GM19328 (cell line): ENCODE measurements around the gene ARFGAP1.

Experiments used
- ATAC-seq: cut with Tn5 transposase; IDR thresholded peaks from one replicate; pipeline ENCODE4 v1.9.1; 2021; ENCODE audit warnings: mild to moderate bottlenecking, moderate library complexity; ENCODE audit not compliant: unreplicated experiment

Gene ARFGAP1

DNA sequence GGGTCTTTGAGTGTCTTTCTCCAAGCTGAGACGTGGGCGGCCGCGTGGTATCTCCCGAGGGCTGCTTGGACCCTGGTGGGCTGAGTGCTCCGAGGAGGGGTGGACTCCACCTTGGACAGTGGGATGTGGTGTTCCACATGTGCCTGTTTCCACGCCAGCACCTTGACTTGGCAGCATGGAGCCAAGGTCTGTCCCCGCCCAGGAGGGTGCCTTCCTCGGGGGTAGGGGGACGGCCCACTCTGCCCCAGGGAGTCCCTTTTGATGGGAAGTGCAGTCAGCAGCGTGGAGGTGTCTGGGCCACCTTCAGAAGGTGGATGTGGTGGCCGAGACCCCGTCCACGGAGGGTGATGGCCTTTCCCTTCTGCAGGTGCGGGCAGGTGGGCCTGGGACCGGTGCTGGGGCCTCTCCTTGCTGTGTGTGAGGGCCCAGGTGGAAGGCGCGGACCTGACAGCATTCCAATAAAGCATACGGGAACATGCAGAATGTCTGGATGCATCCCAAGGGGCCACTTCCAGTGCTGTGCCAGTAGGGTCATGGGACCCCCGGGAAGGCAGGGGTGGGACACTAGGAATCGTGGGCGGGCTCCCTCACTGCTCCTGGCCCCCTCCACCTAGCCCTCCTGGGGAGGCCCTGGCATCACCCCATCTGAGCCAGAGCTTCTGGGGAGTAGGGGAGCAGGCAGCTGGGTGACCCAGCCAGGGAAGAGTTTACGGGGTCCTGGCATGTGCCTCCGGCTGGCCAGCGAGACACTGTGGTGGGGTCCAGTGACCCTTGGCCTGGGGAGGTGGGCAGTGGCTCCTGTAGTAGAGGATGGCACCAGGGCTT is 16.9 kb downstream of the ARFGAP1 start:
- no peak for ATAC-seq

DNA sequence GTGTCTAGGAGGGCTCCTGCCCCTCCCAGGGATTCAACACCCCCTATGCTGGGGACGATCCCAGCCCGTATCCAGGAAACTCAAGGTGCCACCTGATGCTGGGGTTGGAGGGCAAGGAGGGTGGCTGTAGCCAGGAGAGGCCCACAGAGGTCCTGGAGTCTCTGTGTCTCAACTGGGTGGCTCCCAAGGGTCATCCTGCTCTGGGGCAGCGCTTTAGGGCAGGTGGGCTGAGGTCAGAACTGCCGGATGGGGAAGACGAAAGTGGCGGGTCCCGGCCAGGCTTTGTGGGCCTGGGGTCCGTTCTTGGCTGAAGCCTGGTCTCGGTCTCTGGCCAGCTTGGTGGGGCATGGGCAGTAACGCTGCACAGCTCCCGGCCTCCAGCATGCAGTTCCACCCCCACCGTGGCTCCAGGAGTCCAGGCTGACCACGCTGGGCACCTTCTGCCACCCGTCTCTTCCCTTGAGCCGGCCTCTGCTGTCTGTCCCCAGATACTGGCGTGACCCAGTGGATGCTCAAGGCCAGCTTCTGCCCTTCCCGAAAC is 17.6 kb downstream of the ARFGAP1 start:
- no peak for ATAC-seq

DNA sequence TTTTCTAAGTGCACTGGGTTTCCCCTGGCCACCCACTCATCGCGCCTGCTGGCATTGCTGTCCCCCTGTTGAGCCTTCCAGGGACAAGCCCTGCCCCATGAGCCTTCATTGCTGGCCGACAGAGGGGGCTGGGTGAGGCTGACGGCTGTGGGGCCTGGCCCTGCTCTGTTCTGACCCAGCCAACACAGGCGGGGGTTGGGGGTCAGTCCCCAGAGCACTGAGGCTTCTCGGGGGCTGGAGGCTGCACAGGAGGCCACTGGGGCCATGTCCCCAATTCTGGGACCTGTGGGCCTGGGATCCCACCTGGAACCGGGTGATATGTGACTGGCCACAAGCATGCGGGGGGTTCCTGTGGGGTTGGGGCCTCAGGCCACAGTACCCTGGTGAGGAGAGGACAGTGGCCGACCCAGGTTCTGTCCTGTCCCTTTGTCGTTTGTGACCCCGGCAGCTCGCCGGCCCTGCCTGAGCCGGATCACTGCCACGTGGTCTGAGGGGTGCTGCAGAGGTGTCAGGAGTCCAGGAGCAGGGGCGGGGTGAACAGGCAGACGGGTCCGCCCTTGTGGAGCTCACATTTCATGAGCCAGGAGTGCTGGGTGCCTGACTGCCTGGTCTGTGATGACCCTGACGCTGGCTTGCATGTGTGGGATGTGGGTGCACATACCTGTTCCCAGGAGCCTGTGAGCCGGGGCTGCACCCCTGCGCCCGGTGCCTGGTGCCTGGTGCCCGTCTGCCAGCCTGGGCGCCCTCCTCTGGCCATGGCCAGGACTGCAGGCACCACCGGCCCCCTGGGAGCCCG is 18.3 kb downstream of the ARFGAP1 start:
- ATAC-seq, result no peak

DNA sequence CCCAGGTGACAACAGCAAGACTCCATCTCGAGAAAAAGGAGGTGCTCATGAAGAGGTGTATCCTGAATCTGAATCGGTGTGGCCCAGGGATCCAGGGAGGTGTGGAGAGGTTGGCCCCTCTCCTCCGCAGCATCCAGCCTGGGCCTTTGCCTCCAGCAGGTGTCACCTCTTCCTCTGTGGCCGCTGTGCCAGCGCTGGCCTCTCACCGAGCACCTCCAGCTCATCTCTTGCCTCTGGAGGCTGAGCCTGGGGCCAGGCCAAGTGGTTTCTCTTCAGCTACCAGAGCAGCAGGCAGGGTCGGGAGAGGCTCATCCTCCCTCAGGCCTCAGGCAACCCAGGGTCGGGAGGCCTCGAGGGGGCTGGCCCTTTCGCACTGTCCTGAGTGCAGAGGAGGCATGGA is 19.2 kb downstream of the ARFGAP1 start:
- no peak for ATAC-seq

DNA sequence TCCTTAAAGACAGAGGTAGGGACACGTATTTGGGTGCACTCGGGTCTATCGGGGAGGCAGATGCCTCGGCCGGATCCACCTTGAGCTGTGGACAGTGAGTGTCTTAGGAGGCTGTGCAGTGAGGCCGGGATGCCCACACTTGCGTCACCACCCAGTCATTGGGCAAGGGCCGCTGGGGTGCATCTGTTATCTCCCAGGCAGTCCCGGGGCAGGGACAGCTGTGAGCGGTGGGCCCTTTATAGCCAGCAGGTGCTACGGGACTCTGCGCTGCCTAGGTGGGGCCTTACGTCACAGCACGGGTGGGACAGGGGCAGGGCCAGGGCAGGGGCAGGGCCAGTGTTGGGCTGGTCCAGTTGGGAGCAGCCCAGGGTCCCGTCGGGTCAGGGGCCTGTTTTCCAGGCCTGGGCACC is 19.7 kb downstream of the ARFGAP1 start:
- no peak for ATAC-seq

DNA sequence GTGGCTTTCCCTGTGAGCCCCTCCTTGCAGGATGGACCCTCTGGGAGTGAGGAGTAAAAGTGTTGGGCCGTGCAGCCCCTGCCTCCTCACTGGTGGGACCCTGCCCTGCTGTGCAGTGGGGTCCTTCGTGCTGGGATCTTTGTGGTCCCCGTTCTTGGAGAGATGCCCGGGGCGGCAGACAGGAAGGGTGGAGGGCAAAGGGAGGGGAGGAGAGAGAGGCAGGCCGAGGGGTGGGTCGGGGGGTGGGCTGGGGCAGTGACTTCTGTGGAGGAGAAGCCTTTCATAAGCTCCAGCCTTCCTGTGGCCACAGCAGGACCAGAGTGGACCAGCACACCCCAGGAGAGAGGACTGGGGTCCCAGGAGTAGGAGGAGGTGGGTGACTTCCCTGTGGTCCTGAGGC is 20.3 kb downstream of the ARFGAP1 start, which contains the start of gene COL20A1:
TSS of gene COL20A1 (plus strand) at position 283 of the 400 bp plus-strand sequence. CDS start 1,922 bp downstream, outside the sequence.
- no peak for ATAC-seq

DNA sequence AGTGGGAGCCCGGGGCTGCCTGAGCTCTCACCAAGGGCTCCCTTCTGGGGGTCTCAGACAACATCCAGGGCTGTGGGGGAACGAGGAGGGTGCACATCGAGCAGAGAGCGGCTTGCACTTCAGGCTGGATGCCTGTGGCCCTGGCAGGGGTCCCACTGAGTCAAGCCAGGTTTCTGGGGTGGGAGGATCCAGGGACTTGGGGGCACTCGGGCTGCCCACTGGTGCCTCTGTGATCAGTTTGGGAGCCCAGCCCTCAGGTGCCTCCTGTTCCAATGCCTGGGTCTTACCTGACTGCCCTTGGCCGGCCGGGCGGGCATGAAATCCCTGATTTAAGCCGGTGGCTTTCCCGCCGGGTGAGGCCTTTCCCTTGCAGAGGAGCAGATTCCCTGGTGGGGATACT is 20.8 kb downstream of the ARFGAP1 start:
- no peak for ATAC-seq

DNA sequence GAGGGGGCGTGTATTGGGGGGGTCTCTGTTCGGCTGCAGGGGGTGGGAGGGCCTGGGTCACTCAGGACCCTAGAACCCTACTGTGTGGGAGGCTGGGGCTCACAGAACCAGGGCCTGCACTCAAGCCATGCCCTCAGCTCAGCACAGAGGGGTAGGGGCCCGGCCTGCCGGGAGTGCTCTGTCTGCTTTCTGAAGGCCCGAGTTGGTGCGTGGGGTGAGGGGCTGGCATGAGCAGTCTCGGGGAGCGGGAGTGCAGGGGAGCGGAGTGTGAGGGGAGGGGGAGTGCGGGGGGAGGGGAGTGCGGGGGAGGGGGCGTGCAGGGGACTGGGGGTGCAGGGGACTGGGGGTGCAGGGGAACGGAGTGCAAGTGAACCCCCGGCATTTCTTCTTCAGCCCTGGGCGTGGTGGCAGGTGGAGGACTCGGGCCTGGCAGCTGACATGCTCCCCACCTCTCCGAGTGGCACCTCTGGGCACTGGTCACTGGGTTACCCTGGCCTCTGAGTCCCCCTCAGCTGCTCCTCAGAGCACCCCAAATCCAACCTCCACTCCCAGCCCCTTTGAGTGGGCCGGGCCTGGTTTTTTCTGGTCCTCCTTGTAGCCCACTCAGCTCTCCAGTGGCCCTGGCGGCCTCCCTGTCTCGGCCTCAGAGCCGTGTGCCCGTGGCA is 21.4 kb downstream of the ARFGAP1 start:
- ATAC-seq, result no peak

DNA sequence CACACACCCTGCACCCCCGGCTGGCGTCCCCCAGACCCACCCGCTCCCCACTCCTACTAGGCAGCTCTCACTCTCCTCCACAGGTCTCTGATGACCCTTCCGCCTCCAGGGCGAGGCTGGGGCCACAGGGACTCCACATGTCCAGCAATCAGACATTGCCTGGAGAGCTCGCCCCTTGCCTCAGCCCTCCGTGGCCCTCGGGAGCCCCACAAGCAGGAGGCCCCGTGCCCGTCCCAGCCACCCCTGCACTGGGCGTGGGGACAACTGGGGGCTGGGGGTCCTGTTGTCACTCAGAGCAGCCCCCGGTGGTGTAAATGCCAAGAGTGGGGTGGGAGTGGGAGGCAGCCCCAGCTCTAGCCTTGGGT is 21.9 kb downstream of the ARFGAP1 start:
- no peak for ATAC-seq

DNA sequence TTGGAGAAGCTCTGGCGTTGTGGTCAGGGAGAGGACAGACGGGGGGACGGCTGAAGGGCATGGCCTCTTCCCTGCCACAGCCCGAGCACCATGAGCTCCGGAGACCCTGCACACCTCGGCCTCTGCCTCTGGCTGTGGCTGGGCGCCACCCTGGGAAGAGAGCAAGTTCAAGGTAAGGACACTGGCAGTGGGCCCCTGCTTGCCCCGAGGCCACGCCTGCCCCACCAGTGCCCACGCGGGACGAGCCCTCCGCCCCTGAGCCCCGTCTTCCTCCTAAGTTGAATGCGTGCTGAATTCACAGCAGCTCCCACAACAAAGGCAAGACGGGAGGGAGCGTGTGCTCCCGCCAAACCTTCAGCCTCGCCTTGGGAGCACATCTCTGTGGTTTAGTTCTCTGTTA is 22.4 kb downstream of the ARFGAP1 start:
- no peak for ATAC-seq

DNA sequence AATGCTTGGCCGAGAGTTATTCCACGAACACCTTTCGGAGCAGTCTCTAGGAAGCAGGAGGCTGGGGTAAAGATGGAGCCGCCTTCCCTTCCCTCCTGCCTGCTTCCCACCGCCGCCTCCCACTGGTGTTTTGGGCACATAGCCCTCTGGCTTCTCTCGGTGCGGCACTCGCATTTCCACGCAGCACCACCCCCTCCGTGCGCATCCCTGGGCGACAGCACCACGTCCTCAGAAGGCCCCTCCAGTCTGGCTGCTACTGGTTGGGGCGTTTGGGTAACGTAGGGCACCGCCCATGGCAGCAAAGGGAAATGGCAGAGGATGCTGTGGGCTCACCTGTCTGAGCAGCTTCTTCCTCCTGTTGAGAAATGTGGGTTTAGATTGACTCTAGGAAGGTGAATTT is 22.8 kb downstream of the ARFGAP1 start:
- no peak for ATAC-seq

DNA sequence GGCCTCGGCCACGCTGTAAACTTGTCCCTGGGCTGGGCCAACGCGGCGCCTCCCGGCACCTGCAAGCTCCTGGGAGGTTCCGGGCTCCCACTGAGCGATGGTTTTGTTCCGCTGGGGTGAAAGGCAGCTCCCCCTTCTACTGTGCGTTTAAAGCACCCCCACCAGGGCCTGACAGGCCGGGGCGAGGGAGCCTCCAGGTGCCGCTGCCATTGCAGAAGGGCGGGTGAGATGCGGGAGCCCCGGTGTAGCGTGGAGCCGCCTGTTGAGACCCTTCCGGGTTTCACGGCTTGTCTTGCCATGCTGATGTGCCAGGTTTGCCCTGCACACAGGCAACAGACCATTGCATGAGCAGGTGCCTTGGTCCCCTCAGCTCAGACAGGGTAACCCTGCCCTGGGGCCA is 23.2 kb downstream of the ARFGAP1 start:
- no peak for ATAC-seq

DNA sequence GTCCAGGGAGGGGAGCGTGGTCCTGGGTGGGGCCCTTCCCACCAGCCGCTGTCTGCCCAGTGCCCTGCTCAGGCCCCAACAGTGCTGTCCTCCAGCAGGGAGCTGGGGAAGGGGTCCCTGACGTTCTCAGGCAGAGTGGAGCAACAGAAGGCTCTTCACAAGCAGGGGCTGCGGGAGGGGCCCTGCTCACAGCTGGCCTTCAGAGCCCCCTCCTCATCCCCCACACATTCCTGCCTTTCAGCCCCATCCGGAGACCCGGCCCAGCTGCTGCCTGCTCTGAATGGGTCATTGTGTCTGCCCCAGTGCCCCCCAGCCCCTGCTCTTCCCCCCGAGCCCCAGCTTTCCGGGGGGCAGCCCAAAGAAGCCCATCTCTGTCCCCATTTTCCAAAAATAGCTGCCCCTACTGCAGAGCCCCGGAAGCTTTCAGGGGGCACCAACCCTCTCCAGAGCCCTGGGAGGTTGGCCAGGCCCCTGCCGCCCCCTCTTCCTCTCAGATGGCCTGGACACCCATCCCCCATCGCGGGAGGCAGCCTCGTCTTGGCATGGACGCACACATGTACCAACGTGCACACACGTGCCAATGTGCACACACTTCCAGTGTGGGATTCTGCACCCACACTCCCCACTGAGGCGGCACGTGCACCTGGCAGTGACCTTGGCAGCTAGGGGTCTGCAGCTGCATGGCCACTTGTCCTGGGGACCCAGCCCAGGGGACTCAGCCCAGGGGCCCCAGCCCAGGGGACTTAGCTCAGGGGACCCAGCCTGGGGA is 24.1 kb downstream of the ARFGAP1 start:
- ATAC-seq, result no peak

DNA sequence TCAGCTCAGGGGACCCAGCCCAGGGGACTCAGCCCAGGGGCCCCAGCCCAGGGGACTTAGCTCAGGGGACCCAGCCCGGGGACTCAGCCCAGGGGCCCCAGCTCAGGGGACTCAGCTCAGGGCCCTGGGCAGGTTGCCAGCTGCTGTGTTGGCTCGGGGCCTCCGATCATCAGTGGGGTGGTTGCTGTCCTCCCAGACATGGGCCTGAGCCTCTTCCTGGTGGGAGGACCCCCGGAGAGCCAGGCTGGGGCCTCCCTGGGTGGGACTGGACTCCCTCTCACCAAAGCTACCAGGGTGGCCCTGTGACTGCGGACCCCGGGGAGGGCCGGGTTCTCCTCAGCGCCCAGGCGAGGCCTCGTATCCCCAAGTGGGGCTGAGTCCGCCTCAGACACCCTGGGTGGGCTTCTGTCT is 24.8 kb downstream of the ARFGAP1 start:
- ATAC-seq, result no peak

DNA sequence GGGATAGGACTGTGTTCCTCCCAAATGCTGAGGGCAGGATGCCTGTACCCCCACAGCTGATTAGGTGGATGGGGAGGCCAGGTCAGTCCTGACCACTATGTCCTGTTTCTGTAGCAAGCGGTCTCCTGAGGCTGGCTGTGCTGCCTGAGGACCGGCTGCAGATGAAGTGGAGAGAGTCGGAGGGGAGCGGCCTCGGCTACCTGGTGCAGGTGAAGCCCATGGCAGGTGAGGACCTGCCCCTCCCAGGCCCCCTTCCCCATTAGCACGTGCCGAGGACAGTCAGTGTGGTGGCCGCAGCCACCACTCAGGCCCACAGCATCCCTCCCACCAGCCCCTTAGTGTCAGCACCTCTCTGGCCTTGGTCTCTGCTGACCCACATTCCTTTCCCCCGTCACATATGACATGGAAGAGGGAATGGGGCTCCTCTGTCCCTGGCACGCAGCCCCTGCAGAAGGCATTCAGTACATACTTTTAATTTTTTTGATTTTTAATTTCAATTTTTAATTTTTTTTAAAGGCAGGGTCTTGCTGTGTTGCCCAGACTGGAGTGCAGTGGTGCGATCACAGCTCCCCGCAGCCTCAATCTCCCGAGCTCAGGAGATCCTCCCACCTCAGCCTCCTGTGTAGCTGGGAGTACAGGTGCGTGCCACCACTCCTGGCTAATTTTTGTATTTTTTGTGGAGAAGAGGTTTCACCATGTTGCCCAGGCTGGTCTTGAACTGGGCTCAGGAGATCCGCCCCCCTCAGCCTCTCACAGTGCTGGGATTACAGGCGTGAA is 25.4 kb downstream of the ARFGAP1 start:
- ATAC-seq, result no peak

DNA sequence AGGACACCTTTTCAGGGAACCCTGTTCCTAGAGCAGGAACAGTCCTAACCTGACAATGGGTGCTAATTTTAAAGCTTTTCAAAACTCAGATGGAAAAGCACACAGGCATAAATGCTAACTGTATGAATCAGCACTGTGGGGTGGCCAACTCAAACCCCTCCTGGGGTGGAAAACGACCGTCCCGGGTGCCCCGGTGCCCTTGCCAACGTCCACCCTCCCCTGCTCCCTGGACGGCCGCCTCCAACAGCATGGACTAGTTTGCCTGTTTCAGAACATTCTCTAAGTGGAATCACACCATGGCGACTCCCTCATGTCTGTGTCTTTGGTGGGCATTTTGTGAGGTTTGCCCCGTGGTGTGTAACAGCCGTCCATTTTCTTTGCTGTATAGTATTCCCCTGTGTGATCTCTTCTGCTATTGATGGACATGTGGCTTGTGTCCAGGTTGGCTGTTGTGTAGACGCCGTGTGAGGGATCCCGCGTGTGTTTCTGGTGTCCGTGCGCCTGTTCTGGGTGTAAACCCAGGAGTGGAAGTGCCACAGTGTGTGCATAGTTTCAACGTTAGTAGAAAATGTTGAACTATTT is 26.2 kb downstream of the ARFGAP1 start:
- no peak for ATAC-seq

DNA sequence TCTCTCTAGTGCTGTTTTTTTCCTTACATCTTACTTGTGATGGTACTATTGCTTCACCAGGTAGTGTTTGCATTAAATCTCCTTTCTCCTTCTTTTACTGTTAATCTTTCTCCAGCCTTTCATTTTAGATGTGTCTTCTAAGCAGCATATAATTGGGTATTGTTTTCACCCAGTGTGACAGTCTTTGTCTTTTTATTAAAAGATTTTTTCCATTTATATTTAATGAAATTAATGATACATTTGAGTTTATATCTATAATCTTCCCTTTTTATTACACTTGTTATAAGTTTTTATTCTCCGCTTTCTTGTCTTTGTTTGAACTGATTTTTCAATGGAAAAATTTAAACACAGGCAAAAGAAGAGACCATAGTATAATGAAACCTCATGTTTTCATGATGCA is 29.1 kb downstream of the ARFGAP1 start:
- ATAC-seq, result no peak

DNA sequence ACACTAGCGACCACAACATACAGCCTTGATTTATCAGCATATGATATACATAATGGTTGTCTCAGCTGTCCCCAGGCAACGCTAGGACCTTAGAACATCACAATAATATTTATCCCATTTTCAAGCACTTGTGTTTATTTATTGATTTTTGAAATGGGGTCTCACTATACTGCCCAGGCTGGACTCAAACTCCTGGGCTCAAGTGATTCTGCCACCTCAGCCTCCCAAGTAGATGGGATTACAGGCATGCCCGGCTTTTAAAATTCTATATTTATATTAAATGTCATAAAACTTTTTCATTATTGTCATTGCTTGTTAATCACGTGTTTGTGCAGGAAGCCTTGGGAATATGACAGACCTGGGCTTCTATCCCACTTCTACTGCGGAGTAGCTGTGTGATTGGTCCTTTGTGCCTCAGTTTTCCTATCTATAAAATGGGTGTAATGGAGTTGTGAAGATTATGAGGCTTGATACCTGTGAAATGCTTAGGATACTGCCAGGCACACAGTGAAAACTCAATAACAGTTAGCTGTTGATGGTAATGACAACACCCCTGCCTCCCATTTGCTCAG is 30.6 kb downstream of the ARFGAP1 start:
- no peak for ATAC-seq

DNA sequence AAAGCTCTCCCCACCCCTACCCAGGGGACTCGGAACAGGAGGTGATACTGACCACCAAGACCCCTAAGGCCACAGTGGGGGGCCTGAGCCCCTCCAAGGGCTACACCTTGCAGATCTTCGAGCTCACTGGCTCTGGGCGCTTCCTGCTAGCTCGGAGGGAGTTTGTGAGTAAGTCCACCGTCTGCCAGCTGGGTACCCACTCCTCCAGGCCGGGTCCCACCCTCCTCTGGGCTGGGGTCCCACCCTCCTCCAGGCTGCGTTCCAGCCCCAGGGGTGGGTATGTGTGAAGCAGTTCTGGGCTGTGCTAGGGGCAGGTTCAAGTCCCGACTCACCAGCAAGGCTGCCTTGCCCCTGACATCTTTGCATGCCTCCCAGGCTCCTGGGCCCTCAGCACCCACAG is 32.8 kb downstream of the ARFGAP1 start:
- no peak for ATAC-seq
